B cell (primary cell): Measurements from ENCODE around the gene XRCC1. TPM values are rescaled to one million over a fixed set of nuclear protein-coding genes. Genes with fewer than 3 reads are reported as not detected.
"Not testable (repeated sequence)": the region's sequence is repeated elsewhere in the genome, so short reads cannot be mapped to it uniquely, and the experiment has no call there.

Source experiments
- ATAC-seq: fragments of 200-7000 bp; cut with Tn5 transposase; one replicate; pipeline ENCODE4 v1.10.0; 2021; ENCODE audit warnings: low read depth, mild to moderate bottlenecking, moderate number of reproducible peaks, moderate library complexity
- CTCF ChIA-PET: fragments of 350-600 bp; sonication (Branson Sonifier 250); formaldehyde crosslinking; loops from one replicate; lab custom pipeline; 2021; ENCODE audit warnings: antibody characterized with exemption, inconsistent platforms; lab: Charles Lee
- POLR2A ChIA-PET: fragments of 350-600 bp; sonication (Branson Sonifier 250); formaldehyde crosslinking; loops from one replicate; lab custom pipeline; 2021; ENCODE audit warnings: antibody characterized with exemption; lab: Charles Lee
- DNase-seq: peaks from one replicate; pipeline ENCODE4 v3.0.0; 2013
- H2AFZ ChIP-seq: 2 replicates; pipeline ENCODE4 v1.6.1; 2012; ENCODE audit warnings: mild to moderate bottlenecking, low read depth, low read length; ENCODE audit not compliant: insufficient read depth, poor library complexity, severe bottlenecking
- H3K27ac ChIP-seq, 2 donors: 1 replicate in 1 of 2; 2 replicates in 1 of 2; pipeline ENCODE4 v1.5.1; 2012 to 2013; ENCODE audit warnings: low read length in 2 of 2, mild to moderate bottlenecking in 2 of 2, moderate library complexity in 1 of 2
- H3K27me3 ChIP-seq, 4 experiments: fragments of 200-600 bp in 1 of 4; sonication (generic) in 1 of 4; replicated peaks in 1 of 4; 1 replicate in 2 of 4; 2 replicates in 2 of 4; pipeline versions ENCODE4 v1.6.1 to v1.7.0; 2013 to 2016; ENCODE audit warnings: low read length in 3 of 4, mild to moderate bottlenecking in 2 of 4, mixed read lengths in 1 of 4, moderate library complexity in 1 of 4; ENCODE audit not compliant: insufficient read depth in 4 of 4, control insufficient read depth in 3 of 4; ENCODE audit errors: control extremely low read depth in 1 of 4
- H3K36me3 ChIP-seq, 2 experiments: replicated peaks in 1 of 2; 1 replicate in 1 of 2; 2 replicates in 1 of 2; pipeline versions ENCODE4 v1.6.1 to v1.7.1; 2013; ENCODE audit warnings: low read length in 1 of 2; ENCODE audit not compliant: insufficient read depth in 2 of 2, control insufficient read depth in 1 of 2; ENCODE audit errors: control extremely low read depth in 1 of 2, extremely low read depth in 1 of 2
- H3K4me1 ChIP-seq, 2 donors: fragments of 200-600 bp in 1 of 2; sonication (generic) in 1 of 2; 1 replicate in 1 of 2; 2 replicates in 1 of 2; pipeline versions ENCODE4 v1.5.1 to v1.6.1; 2013 to 2017; ENCODE audit warnings: low read length in 2 of 2; ENCODE audit not compliant: control insufficient read depth in 2 of 2, insufficient read depth in 2 of 2
- H3K4me2 ChIP-seq: replicated peaks from 2 replicates; pipeline ENCODE3; 2012; ENCODE audit warnings: mild to moderate bottlenecking, low read depth, low read length; ENCODE audit not compliant: poor library complexity, severe bottlenecking
- H3K4me3 ChIP-seq, 5 experiments: fragments of 200-600 bp in 1 of 5; sonication (generic) in 1 of 5; 1 replicate in 3 of 5; 2 replicates in 2 of 5; pipeline versions ENCODE4 v1.5.1 to v1.7.0; 2011 to 2016; ENCODE audit warnings: low read length in 4 of 5, mild to moderate bottlenecking in 4 of 5, low read depth in 2 of 5, control low read depth in 1 of 5, moderate library complexity in 1 of 5; ENCODE audit not compliant: insufficient read depth in 1 of 5; ENCODE audit errors: control extremely low read depth in 1 of 5, extremely low read depth in 1 of 5
- H3K79me2 ChIP-seq: fragments of 200-600 bp; sonication (generic); one replicate; pipeline ENCODE4 v1.6.0; 2016; ENCODE audit warnings: low read length; ENCODE audit not compliant: control insufficient read depth, insufficient read depth
- H3K9ac ChIP-seq: fragments of 200-600 bp; sonication (generic); 2 replicates; pipeline ENCODE4 v1.6.1; 2017; ENCODE audit warnings: mild to moderate bottlenecking, low read length, moderate library complexity
- H3K9me3 ChIP-seq, 3 donors: one replicate each; pipeline versions ENCODE4 v1.6.1 to v1.7.1; 2013; ENCODE audit warnings: low read length in 2 of 3; ENCODE audit not compliant: control insufficient read depth in 2 of 3, insufficient read depth in 1 of 3; ENCODE audit errors: control extremely low read depth in 1 of 3
- H4K20me1 ChIP-seq: 2 replicates; pipeline ENCODE4 v1.6.0; 2012; ENCODE audit warnings: mild to moderate bottlenecking, low read length; ENCODE audit not compliant: insufficient read depth, control insufficient read depth, poor library complexity, severe bottlenecking
- H3K27ac Mint-ChIP-seq: one replicate; pipeline ENCODE4 v1.8.0; 2021; ENCODE audit warnings: mixed read lengths
- H3K27me3 Mint-ChIP-seq: one replicate; pipeline ENCODE4 v1.8.0; 2021; ENCODE audit warnings: mixed read lengths
- H3K4me1 Mint-ChIP-seq: one replicate; pipeline ENCODE4 v1.8.0; 2021; ENCODE audit warnings: mixed read lengths
- H3K4me3 Mint-ChIP-seq: one replicate; pipeline ENCODE4 v1.8.0; 2021; ENCODE audit warnings: mixed read lengths
- H3K9me3 Mint-ChIP-seq: one replicate; pipeline ENCODE4 v1.8.0; 2022; ENCODE audit warnings: mixed read lengths; ENCODE audit not compliant: insufficient read depth
- EZH2 ChIP-seq: IDR thresholded peaks from 2 replicates; pipeline ENCODE4 v1.6.1; 2012; ENCODE audit warnings: borderline replicate concordance, low read depth, mild to moderate bottlenecking, moderate library complexity, low read length; ENCODE audit not compliant: insufficient read depth, poor library complexity, severe bottlenecking
- WGBS: methylation state at CpG from one replicate; pipeline ENCODE4 v1.1.5; 2013; ENCODE audit warnings: missing lambda C conversion rate; ENCODE audit not compliant: insufficient coverage; 5-methylcytosine and 5-hydroxymethylcytosine counted together
- intact Hi-C: fragments of 100-400 bp; cut with micrococcal nuclease; formaldehyde crosslinking; loops from one replicate; pipeline ENCODE4 v1.10.0; 2022
- polyA plus RNA-seq: library from polyadenylated mRNA; depleted of rRNA; stranded (reverse); fragments of >200 nt; gene quantifications from 2 replicates; pipeline ENCODE4 v1.2.3, GENCODE V29; 2012
- total RNA-seq, 2 donors: library from RNA; stranded (reverse); fragments of 120-200 nt in 1 of 2; gene quantifications; 1 replicate in 1 of 2; 2 replicates in 1 of 2; pipeline versions ENCODE4 v1.2.3 to v1.2.4, GENCODE V29; 2013 to 2022
- TF ChIP-seq, protein P1 (sequence below): fragments of 200-600 bp; IDR thresholded peaks from one replicate; pipeline ENCODE4 v1.8.0; 2022; ENCODE audit warnings: antibody characterized with exemption, mild to moderate bottlenecking

The XRCC1 gene
- total and polyA plus RNA-seq, 2 donors (not counting 1 experiment from before 2014, with no cell fraction given), result 34.6 to 38.2 TPM

DNA sequence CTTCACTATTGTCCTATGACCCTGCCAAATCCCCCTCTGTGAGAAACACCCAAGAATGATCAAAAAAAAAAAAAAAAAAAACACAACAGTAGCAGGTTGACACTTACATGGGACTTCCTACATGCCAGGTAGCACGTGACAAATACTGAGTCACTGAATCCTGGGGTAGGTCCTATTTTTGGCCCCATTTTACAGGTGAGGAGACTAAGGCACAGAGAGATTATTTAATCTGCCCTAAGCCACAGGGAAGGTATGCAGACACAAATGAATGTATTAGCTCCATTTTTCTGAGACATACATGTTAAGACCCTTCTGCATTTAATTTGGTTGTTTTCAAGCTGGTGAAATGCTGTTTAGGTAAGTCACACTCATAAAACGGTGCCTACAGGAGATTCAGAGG lies 26.6 kb downstream of the XRCC1 start:
- ChIA-PET POLR2A (no interaction called here), CTCF (interaction anchor here (0.7 kb wide), 1 partner anchor 124 kb away, joined by 3 read pairs; no protein-coding TSS in a partner anchor)
- Mint-ChIP-seq H3K4me1 (no peaks in the 10 kb centered on the region), H3K27ac (no peak overlapping the region), H3K4me3 (no peak overlapping the region), H3K27me3 (no peaks in the 10 kb centered on the region), H3K9me3 (no peaks in the 10 kb centered on the region)
- Histone ChIP-seq H3K36me3 (peaks cover 3 to 66% of the 10 kb centered on the region in 2 experiments), H3K4me3 (no peak overlapping the region), H3K79me2 (peaks cover 6% of the 10 kb centered on the region), H3K27me3 (no peaks in the 10 kb centered on the region), H3K4me1 (no peaks in the 10 kb centered on the region), H3K9ac (no peak overlapping the region), H3K9me3 (no peaks in the 10 kb centered on the region), H3K4me2 (no peak overlapping the region), H2AFZ (no peak overlapping the region), H3K27ac (no peak overlapping the region), H4K20me1 (peaks cover 15% of the 10 kb centered on the region)
- TF ChIP-seq, protein P1, sequence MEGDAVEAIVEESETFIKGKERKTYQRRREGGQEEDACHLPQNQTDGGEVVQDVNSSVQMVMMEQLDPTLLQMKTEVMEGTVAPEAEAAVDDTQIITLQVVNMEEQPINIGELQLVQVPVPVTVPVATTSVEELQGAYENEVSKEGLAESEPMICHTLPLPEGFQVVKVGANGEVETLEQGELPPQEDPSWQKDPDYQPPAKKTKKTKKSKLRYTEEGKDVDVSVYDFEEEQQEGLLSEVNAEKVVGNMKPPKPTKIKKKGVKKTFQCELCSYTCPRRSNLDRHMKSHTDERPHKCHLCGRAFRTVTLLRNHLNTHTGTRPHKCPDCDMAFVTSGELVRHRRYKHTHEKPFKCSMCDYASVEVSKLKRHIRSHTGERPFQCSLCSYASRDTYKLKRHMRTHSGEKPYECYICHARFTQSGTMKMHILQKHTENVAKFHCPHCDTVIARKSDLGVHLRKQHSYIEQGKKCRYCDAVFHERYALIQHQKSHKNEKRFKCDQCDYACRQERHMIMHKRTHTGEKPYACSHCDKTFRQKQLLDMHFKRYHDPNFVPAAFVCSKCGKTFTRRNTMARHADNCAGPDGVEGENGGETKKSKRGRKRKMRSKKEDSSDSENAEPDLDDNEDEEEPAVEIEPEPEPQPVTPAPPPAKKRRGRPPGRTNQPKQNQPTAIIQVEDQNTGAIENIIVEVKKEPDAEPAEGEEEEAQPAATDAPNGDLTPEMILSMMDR, result no peak
- no peak for TF ChIP-seq EZH2
- intact Hi-C loops, result no loop called here
- ATAC-seq (no peak), DNase-seq (no peak)
- 100% methylated on average over 1 of the region's 2 CpGs for WGBS

DNA sequence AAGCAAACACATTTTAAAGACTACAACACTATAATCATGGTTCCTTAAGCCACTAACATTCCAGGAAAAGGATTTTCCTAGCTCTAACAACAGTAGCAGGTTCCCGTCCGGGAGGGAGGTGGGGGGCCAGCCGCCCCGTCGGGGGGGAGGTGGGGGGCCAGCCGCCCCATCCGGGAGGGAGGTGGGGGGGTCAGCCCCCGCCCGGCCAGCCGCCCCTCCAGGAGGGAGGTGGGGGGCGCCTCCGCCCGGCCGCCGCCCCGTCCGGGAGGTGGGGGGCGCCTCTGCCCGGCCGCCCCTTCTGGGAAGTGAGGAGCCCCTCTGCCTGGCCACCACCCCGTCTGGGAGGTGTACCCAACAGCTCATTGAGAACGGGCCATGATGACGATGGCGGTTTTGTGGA lies 27.4 kb downstream of the XRCC1 start:
- H3K4me1 Mint-ChIP-seq, H3K9me3 ChIP-seq, H3K79me2 ChIP-seq, H3K27me3 ChIP-seq, H3K4me2 ChIP-seq, H3K4me3 ChIP-seq, H3K9ac ChIP-seq, H3K27me3 Mint-ChIP-seq, H2AFZ ChIP-seq, DNase-seq, H3K4me1 ChIP-seq, H3K27ac ChIP-seq, CTCF ChIA-PET, H3K9me3 Mint-ChIP-seq, intact Hi-C loops, ATAC-seq, H3K4me3 Mint-ChIP-seq, H3K27ac Mint-ChIP-seq, H4K20me1 ChIP-seq, POLR2A ChIA-PET: not testable (repeated sequence)
- peaks cover 1 to 67% of the 10 kb centered on the region in 2 experiments for H3K36me3 ChIP-seq
- WGBS, result no CpG with 5 or more reads among the region's 24 CpGs
